HG03565 (cell line): ENCODE measurements around the gene PKP1.

ENCODE experiments used
- ATAC-seq: cut with Tn5 transposase; IDR thresholded peaks from one replicate; pipeline ENCODE4 v1.9.1; 2021; ENCODE audit warnings: mild to moderate bottlenecking, moderate library complexity; ENCODE audit not compliant: unreplicated experiment

Gene PKP1

GRCh38 chr1:201325678-201326060 is 42.4 kb downstream of the PKP1 start:
- no peak for ATAC-seq

GRCh38 chr1:201326710-201327109 is 43.4 kb downstream of the PKP1 start:
- ATAC-seq = no peak

- no peak for ATAC-seq
Observed at GRCh38 chr1:201327687-201328240, 44.5 kb downstream of the PKP1 start.

GRCh38 chr1:201328576-201328975 is 45.3 kb downstream of the PKP1 start:
- no peak for ATAC-seq

- no peak for ATAC-seq
Observed at GRCh38 chr1:201329286-201329685, 46.0 kb downstream of the PKP1 start.

- no peak for ATAC-seq
Observed at GRCh38 chr1:201329801-201330200, 46.5 kb downstream of the PKP1 start.

- ATAC-seq = no peak
Observed at GRCh38 chr1:201330541-201330940, 47.2 kb downstream of the PKP1 start.

GRCh38 chr1:201331166-201331565 is 47.9 kb downstream of the PKP1 start:
- no peak for ATAC-seq

- ATAC-seq = no peak
Observed at GRCh38 chr1:201332021-201332420, 48.7 kb downstream of the PKP1 start.

- ATAC-seq = no peak
Observed at GRCh38 chr1:201332616-201333335, 49.5 kb downstream of the PKP1 start.

- no peak for ATAC-seq
Observed at GRCh38 chr1:201334325-201335173, 51.2 kb downstream of the PKP1 start.

- no peak for ATAC-seq
Observed at GRCh38 chr1:201335174-201335870, 52.0 kb downstream of the PKP1 start.

- ATAC-seq = no peak
Observed at GRCh38 chr1:201335901-201336300, 52.6 kb downstream of the PKP1 start.

- no peak for ATAC-seq
Observed at GRCh38 chr1:201336711-201337450, 53.6 kb downstream of the PKP1 start.

- ATAC-seq = no peak
Observed at GRCh38 chr1:201341377-201341776, 58.1 kb downstream of the PKP1 start.

- no peak for ATAC-seq
Observed at GRCh38 chr1:201344206-201345080, 61.1 kb downstream of the PKP1 start.

GRCh38 chr1:201345081-201345355 is 61.7 kb downstream of the PKP1 start:
- ATAC-seq = no peak

- no peak for ATAC-seq
Observed at GRCh38 chr1:201346337-201346939, 63.1 kb downstream of the PKP1 start.

- ATAC-seq = no peak
Observed at GRCh38 chr1:201346987-201347386, 63.7 kb downstream of the PKP1 start.
